Muscle layer of duodenum (tissue), 2 donors: ENCODE data around the gene AKAP8L.

ENCODE experiments used
- H3K27ac ChIP-seq: one replicate; pipeline ENCODE4 v1.7.0; 2013; ENCODE audit warnings: mild to moderate bottlenecking, low read length
- H3K27me3 ChIP-seq: one replicate; pipeline ENCODE4 v1.7.0; 2013; ENCODE audit warnings: low read depth, mild to moderate bottlenecking, control low read depth, low read length
- H3K36me3 ChIP-seq, 2 donors: one replicate each; pipeline ENCODE4 v1.7.0; 2013; ENCODE audit warnings: low read length in 2 of 2, control low read depth in 1 of 2, mild to moderate bottlenecking in 1 of 2; ENCODE audit not compliant: insufficient read depth in 2 of 2, control insufficient read depth in 1 of 2
- H3K4me1 ChIP-seq, 2 donors: one replicate each; pipeline ENCODE4 v1.7.0; 2013; ENCODE audit warnings: low read length in 2 of 2, mild to moderate bottlenecking in 2 of 2, control low read depth in 1 of 2, moderate library complexity in 1 of 2; ENCODE audit not compliant: insufficient read depth in 2 of 2, control insufficient read depth in 1 of 2
- H3K4me3 ChIP-seq, 2 donors: one replicate each; pipeline ENCODE4 v1.7.0; 2013; ENCODE audit warnings: low read length in 2 of 2, low read depth in 1 of 2, mild to moderate bottlenecking in 1 of 2
- H3K9me3 ChIP-seq, 2 donors: one replicate each; pipeline ENCODE4 v1.7.0; 2013; ENCODE audit warnings: low read length in 2 of 2, control low read depth in 1 of 2, mild to moderate bottlenecking in 1 of 2; ENCODE audit not compliant: control insufficient read depth in 1 of 2
- donor health status: healthy.

Gene AKAP8L

GRCh38 chr19:15381864-15382263 lies 36.9 kb downstream of the AKAP8L start:
- H3K27ac ChIP-seq = no peak overlapping the region
- H3K9me3 ChIP-seq = no peaks in the 10 kb centered on the region
- no peak overlapping the region for H3K4me3 ChIP-seq
- no peaks in the 10 kb centered on the region for H3K27me3 ChIP-seq
- H3K36me3 ChIP-seq = peaks cover 0 to 6% of the 10 kb centered on the region in 2 donors
- peaks cover 4 to 22% of the 10 kb centered on the region in 2 donors for H3K4me1 ChIP-seq

- Histone ChIP-seq H3K36me3 (peaks cover 0 to 6% of the 10 kb centered on the region in 2 donors), H3K4me3 (no peak overlapping the region), H3K9me3 (no peaks in the 10 kb centered on the region), H3K27me3 (no peaks in the 10 kb centered on the region), H3K27ac (no peak overlapping the region), H3K4me1 (peaks cover 4 to 25% of the 10 kb centered on the region in 2 donors)
Measured at GRCh38 chr19:15381429-15381828, 37.4 kb downstream of the AKAP8L start.

GRCh38 chr19:15379999-15380647 lies 38.7 kb downstream of the AKAP8L start:
- peaks cover 4 to 32% of the 10 kb centered on the region in 2 donors for H3K4me1 ChIP-seq
- H3K4me3 ChIP-seq = peak overlapping the region; percentile 39 to 98
- H3K36me3 ChIP-seq = peaks cover 0 to 6% of the 10 kb centered on the region in 2 donors
- no peaks in the 10 kb centered on the region for H3K9me3 ChIP-seq
- no peak overlapping the region for H3K27ac ChIP-seq
- H3K27me3 ChIP-seq = no peaks in the 10 kb centered on the region

- Histone ChIP-seq H3K27me3 (no peaks in the 10 kb centered on the region), H3K27ac (peak within 1 kb of the TSS; percentile 83), H3K4me3 (peak within 1 kb of the TSS; percentile 86 to 98), H3K36me3 (peaks cover 0 to 6% of the 10 kb centered on the region in 2 donors), H3K4me1 (peaks cover 4 to 40% of the 10 kb centered on the region in 2 donors), H3K9me3 (no peaks in the 10 kb centered on the region)
Measured at GRCh38 chr19:15379083-15379998, 39.4 kb downstream of the AKAP8L start, which contains the start of gene AKAP8. Gene AKAP8 (minus strand): TSS chr19:15379787. CDS start chr19:15379731, 56 bp downstream.

GRCh38 chr19:15378534-15379082 lies 40.2 kb downstream of the AKAP8L start:
- H3K4me1 ChIP-seq = peaks cover 4 to 46% of the 10 kb centered on the region in 2 donors
- H3K27ac ChIP-seq = peak overlapping the region; percentile 83
- peaks cover 0 to 6% of the 10 kb centered on the region in 2 donors for H3K36me3 ChIP-seq
- no peaks in the 10 kb centered on the region for H3K9me3 ChIP-seq
- peak overlapping the region; percentile 86 to 98 for H3K4me3 ChIP-seq
- no peaks in the 10 kb centered on the region for H3K27me3 ChIP-seq

- peaks cover 21 to 39% of the 10 kb centered on the region in 2 donors for H3K36me3 ChIP-seq
- H3K9me3 ChIP-seq = no peaks in the 10 kb centered on the region
- H3K4me1 ChIP-seq = peaks cover 4 to 41% of the 10 kb centered on the region in 2 donors
- H3K27me3 ChIP-seq = no peaks in the 10 kb centered on the region
- no peak overlapping the region for H3K4me3 ChIP-seq
- no peak overlapping the region for H3K27ac ChIP-seq
Measured at GRCh38 chr19:15374796-15375440, 43.9 kb downstream of the AKAP8L start.

- no peak overlapping the region for H3K27ac ChIP-seq
- H3K4me1 ChIP-seq = peaks cover 4 to 41% of the 10 kb centered on the region in 2 donors
- H3K9me3 ChIP-seq = no peaks in the 10 kb centered on the region
- H3K27me3 ChIP-seq = no peaks in the 10 kb centered on the region
- H3K36me3 ChIP-seq = peaks cover 27 to 47% of the 10 kb centered on the region in 2 donors
- H3K4me3 ChIP-seq = no peak overlapping the region
Measured at GRCh38 chr19:15374105-15374651, 44.6 kb downstream of the AKAP8L start.

- H3K4me3 ChIP-seq = no peak overlapping the region
- H3K4me1 ChIP-seq = peaks cover 4 to 41% of the 10 kb centered on the region in 2 donors
- H3K36me3 ChIP-seq = peaks cover 32 to 48% of the 10 kb centered on the region in 2 donors
- no peaks in the 10 kb centered on the region for H3K27me3 ChIP-seq
- H3K9me3 ChIP-seq = no peaks in the 10 kb centered on the region
- H3K27ac ChIP-seq = no peak overlapping the region
Measured at GRCh38 chr19:15373644-15374043, 45.1 kb downstream of the AKAP8L start.

GRCh38 chr19:15372891-15373301 lies 45.9 kb downstream of the AKAP8L start:
- Histone ChIP-seq H3K9me3 (no peaks in the 10 kb centered on the region), H3K4me3 (no peak overlapping the region), H3K4me1 (peaks cover 2 to 38% of the 10 kb centered on the region in 2 donors), H3K27ac (no peak overlapping the region), H3K27me3 (no peaks in the 10 kb centered on the region), H3K36me3 (peaks cover 40 to 54% of the 10 kb centered on the region in 2 donors)

GRCh38 chr19:15372470-15372869 lies 46.3 kb downstream of the AKAP8L start:
- Histone ChIP-seq H3K27ac (no peak overlapping the region), H3K9me3 (no peaks in the 10 kb centered on the region), H3K4me3 (no peak overlapping the region), H3K36me3 (peaks cover 44 to 58% of the 10 kb centered on the region in 2 donors), H3K4me1 (peaks cover 0 to 34% of the 10 kb centered on the region in 2 donors), H3K27me3 (no peaks in the 10 kb centered on the region)
